ENCODE results near the gene RUSF1. TPM values are rescaled to one million over a fixed set of nuclear protein-coding genes. Genes with fewer than 3 reads are reported as not detected.
"Not testable (repeated sequence)": the region's sequence is repeated elsewhere in the genome, so short reads cannot be mapped to it uniquely, and the experiment has no call there.

The RUSF1 gene
- total RNA-seq, 2 donors from 2014 or later = 25.6 to 36.6 TPM

DNA sequence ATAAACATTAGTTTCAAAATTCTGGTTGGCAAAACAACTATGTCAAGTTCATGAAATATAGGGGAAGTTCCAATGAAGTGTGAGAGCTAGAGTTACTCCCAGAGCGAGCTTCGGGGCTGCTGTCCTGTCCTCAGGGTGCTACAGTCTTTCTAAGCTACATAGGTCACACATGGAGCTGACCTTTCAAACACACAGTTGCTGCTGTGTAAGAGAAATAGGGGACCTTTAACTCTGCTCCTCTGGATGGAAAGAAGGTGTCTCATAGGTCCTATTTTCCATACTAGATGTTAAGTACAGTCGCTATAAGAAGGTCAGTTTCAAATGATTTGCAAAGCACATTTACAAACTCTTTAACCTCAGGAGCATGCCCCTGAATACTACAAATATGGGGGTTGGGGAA, 13.2 kb upstream of the RUSF1 start:
- intact Hi-C loops (cut with DNase I) = no loop called here
- no peak for DNase-seq
- ATAC-seq = no peak

DNA sequence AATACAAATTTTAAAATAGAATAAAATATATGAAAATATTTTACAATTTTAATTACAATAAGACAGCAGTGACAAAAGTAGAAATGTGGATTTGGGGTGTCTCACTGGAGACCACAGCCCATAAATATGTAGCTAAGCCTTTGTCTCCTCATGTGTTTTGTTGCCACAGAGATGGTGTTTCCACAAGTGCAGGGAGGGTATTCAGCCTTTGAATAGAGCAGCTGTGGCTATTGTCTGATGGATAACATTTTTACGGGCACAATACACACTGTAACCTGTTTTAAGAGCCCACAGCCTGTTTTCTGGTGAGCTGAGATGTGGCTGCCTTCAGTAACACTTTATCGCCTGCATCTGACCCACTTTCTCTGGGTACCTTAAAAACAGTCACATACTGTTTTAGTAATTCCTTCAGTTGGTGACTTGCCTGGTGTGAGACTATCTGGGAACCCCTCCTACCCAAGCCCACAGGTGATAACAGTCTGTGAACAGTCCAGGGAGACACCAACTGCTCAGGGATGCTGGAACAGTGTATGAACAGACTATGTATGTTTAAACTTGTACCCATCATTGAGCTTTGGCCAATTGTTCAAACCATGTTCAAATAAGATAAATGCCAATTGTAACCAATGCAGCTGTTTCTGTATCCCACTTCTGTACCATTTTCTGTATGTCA, 11.7 kb upstream of the RUSF1 start:
- intact Hi-C loops (cut with DNase I) = no loop called here
- ATAC-seq (no peak), DNase-seq (no peak)

DNA sequence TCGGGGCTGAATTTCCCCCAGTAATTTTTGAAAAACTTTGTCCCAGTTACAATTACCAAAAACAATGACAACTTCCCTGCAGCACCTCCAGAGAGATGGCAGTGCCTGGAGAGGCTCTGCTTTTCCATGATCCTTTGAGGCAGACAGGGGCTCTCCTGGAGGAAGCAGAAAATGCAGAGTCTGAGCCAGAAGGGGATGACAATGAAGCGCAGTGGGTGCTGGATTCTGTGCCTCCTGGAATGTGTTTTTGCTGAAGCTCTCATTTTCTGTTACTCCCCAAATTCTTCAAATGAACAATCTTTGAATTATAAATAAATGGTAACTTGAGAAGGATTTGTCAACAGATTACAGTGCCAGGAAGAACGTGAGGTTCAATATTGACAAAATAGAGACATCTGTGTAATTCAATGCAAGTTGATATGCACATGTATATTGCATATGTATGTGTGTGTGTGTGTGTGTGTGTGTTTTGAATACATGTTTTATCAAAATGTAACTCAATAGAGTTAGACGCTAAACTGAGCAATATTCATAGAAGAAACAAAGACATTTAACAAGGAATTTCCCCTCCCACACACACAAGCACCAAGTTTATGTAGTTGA, 9.7 kb upstream of the RUSF1 start:
- no peak for ATAC-seq

DNA sequence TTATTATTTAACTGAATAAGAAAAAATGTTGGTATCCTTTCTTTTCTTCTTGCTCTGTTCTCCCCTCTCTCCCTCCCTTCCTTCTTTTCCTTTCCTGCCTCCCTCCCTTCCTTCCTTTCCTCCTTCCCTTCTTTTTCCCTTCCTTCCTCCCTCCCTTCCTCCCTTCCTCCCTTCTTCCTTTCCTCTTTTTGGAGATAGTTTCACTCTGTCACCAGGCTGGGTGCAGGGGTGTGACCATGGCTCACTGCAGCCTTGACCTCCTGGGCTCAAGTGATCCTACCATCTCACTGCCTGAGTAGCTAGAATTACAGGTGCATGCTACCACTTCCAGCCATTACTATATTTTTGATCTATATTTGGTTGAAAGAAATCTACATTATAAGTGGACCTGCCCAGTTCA, 5.7 kb upstream of the RUSF1 start:
- ATAC-seq (no peak), DNase-seq (no peak)
- intact Hi-C loops (cut with DNase I) = no loop called here

More for the DNA sequence above, 9.7 kb upstream of the RUSF1 start:
- DNase-seq = no peak
- intact Hi-C loops (cut with DNase I) = no loop called here

DNA sequence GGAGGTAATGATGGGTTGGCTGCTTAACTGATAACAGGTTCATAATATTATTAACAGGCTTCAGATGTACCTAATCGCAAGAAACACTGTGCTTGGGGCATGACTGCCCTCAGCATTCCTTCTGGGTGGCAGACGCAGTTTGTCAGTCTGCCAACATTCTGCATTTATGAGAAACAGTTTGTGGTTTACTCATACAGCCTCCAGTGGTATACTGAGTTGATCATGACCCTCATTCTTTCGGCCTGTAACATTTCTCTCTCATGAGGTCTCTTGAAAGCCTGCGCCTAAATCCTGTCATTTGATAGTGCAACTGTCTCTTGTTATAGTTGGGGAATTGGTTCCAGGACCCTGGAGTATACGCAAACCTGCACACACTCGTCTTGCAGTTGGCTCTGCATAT, 4.9 kb upstream of the RUSF1 start:
- DNase-seq (no peak), ATAC-seq (no peak)
- intact Hi-C loops (cut with DNase I) = no loop called here

DNA sequence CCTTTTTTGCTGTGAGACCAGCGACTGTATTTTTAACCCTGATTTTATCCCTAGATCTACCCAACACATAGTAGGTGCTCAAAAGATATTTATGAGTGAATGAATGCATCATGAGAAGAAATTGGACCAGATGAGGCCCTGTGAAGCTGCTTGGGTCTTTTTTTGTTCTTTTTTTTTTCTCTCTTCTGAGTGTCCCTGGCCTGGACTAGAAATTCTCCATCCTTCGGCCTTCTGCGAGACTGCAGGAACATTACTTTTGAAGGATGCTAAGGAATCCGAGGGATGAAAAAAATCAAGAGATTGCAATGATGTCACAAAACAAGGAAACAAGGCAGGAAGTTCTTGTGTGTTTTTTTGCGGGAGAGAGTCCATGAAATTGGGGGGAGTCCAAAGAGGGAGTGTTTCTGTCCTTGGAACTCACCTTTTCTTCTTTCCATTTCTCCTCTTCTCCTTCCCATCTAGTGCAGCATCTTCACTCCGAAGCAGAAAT, 560 bp upstream of the RUSF1 start:
- ATAC-seq (peak; percentile 9), DNase-seq (no peak)
- intact Hi-C loops (cut with DNase I) = loop anchor here in 1 of 2 donors (10.0 kb wide), 2 partner anchors 206 to 366 kb away; partner anchors contain the start of gene ZNF267

DNA sequence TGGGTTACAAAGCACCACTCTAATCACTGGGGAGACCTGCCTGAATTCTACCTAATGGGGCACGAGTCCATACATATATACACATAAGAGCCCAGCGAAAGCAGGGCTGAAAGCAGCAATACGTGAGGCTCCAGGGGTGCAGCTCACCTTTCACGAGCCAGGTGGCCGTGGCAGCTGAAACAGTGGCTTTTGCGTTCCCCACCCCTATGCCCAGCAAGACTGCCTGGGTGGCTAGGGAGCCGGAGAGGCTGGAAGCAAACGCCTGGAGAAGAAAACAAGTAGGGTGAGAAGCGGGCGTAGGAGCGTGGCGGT, 618 bp downstream of the RUSF1 start:
- intact Hi-C loops (cut with DNase I) = loop anchor here in 1 of 2 donors (10.0 kb wide), 2 partner anchors 207 to 367 kb away; partner anchors contain the start of gene ZNF267
- ATAC-seq (no peak), DNase-seq (no peak)

DNA sequence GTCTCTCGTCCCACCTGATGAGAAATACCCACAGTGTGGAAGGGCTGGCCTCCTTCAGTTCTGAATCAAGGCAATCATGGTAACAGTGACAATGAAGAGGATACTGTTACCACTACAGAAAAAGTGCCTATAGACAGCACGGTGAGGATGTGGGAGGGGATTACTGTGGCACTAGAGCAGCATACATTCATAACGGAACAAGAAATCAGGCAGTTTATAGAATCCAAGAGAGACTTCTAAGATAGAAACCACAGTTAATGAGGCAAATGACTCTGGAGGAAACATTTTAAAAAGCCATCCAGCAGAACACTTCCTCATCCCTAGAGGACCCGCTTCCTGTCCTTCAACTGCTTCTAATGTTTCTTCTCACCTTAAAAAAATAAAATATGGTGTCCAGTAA, 2.7 kb downstream of the RUSF1 start:
- intact Hi-C loops (cut with DNase I) = loop anchor here in 1 of 2 donors (10.0 kb wide), 2 partner anchors 209 to 369 kb away; partner anchors contain the start of gene ZNF267
- ATAC-seq (no peak), DNase-seq (no peak)

DNA sequence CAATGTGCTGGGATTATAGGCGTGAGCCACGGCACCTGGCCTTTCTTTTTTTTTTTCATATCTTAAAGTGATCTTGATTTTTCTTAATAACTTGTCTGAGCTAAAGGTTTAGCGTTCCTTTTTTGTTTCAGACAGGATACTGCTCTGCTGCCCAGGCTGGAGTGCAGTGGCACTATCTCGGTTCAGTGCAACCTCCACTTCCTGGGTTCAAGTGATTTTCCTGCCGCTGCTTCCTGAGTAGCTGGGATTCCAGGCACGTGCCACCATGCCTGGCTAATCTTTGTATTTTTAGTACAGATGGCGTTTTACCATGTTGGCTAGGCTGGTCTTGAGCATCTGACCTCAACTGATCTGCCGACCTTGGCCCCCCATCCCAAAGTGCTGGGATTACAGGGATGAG, 4.0 kb downstream of the RUSF1 start:
- intact Hi-C loops (cut with DNase I) = loop anchor here in 1 of 2 donors (10.0 kb wide), 2 partner anchors 211 to 371 kb away; partner anchors contain the start of gene ZNF267
- ATAC-seq (no peak), DNase-seq (no peak)

DNA sequence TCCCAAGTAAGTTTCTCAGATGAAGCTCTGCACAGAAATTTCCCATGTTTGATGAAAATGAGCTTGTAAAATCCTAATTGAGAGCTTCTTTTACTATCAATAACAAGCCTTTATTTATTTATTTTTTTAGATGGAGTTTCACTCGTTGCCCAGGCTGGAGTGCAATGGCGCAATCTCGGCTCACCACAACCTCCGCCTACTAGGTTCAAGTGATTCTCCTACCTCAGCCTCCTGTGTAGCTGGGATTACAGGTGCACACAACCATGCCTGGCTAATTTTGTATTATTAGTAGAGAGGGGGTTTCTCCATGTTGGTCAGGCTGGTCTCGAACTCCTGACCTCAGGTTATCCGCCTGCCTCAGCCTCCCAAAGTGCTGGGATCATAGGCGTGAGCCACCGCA, 4.6 kb downstream of the RUSF1 start:
- DNase-seq, ATAC-seq: not testable (repeated sequence)
- intact Hi-C loops (cut with DNase I) = loop anchor here in 1 of 2 donors (10.0 kb wide), 2 partner anchors 211 to 371 kb away; partner anchors contain the start of gene ZNF267

DNA sequence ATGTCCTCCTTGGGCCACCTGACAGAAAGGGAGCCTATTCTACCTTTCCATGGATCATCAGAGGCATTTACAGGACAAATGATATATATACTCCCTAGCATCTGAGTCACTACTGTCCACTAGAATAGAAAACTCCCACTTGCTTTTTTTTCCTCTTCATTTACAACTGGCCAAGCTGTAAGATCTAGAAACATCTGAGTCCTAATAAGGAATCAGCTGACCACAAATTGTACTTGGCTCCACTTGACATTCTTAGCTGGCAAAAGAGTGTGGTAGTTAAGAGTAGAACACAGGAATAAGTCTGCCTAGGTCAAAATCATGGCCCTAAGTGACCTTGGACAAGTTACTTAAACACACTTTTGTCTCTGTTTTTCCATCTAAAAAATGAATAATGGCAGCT, 5.2 kb downstream of the RUSF1 start:
- DNase-seq = no peak
- intact Hi-C loops (cut with DNase I) = loop anchor here in 1 of 2 donors (10.0 kb wide), 2 partner anchors 212 to 372 kb away; partner anchors contain the start of gene ZNF267
- no peak for ATAC-seq

DNA sequence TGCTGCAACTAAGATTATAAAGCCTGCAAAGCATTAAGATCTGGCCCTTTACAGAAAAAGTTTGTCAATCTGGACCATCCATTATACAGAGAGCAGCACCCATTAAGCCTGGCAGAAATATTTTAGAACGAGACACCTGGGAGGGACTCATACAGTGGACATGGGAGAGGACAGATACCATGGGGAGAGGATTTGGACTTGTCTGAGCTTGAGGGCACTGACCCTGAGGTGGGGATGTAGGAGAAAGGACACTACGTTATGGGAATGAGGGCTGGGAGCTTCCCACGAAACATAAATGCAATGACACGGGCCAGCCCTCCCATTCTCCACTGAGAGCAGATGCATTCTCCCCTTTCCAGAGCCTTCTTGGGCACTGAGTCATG, 6.2 kb downstream of the RUSF1 start:
- intact Hi-C loops (cut with DNase I) = loop anchor here in 1 of 2 donors (10.0 kb wide), 2 partner anchors 213 to 373 kb away; partner anchors contain the start of gene ZNF267
- no peak for DNase-seq

DNA sequence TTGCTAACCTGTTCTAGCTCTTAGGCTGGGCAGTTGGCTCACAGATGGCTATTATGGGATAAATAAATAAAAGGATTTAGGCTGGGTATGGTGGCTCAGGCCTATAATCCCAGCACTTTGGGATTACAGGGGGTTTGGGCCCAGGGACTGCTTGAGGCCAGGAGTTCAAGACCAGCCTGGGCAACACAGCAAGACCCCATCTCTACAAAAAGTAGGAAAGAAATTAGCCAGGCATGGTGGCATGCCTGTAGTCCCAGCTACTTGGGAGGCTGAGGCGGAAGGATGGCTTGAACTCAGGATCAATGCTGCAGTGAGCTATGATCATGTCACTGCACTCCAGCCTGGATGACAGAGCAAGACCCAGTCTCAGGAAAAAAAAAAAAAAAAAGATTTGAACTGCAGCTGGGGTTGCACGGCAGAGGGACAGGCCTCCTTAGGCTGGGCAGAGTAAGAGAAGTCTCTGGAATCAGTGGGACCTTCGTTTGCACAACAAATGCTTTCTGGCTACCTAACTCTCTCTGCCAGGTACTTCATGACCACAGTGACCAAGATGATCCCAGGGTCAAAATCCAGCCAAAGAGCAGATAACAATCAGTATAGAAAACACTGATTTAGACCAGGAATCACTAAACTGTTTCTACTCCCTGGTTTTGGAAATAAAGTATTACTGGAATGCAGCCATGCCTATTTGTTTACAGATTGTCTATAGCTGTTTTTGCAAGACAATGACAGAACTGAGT, 6.8 kb downstream of the RUSF1 start:
- ATAC-seq = no peak
- no peak for DNase-seq
- intact Hi-C loops (cut with DNase I) = loop anchor here in 1 of 2 donors (10.0 kb wide), 2 partner anchors 213 to 373 kb away; partner anchors contain the start of gene ZNF267

More for the DNA sequence above, 6.2 kb downstream of the RUSF1 start:
- ATAC-seq = no peak

DNA sequence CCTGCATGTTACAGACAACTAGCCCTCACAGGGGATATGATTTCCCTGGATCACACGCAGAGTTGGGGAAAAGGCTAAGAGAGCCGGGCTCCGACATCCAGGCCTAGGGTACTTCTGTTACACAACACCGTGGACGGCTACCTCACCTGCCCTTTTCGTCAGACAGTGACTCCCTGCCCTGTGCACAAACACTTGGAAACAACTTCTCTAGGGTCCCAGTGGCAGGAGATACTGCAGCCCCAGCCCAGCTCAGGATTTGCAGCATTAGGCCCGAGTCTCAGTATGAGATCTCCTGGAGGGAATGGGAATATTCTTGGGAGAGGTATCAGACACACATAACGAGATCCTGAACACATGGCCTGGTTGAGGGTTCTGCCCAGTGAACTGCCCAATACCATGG, 8.3 kb downstream of the RUSF1 start:
- DNase-seq (no peak), ATAC-seq (no peak)
- intact Hi-C loops (cut with DNase I) = loop anchor here in 1 of 2 donors (10.0 kb wide), 2 partner anchors 215 to 375 kb away; partner anchors contain the start of gene ZNF267

DNA sequence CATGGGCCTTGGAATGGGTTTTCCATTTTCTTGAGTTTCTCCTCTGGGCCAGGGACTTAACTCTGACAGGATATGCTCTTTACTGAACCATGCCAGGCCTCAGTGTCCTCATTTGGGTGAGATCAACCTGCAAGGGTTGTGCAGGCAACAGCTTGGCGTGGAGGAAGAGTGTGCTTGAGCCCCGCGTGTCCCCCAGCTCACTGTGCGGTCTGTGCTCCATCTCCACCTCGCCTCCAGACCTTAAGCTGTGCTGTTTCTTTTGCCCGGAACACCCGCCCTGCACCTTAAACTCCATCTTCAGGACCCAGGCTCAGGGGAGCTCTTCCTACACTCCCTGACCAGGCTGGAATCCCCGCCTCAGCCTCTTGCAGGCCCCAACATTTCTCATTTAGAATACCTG, 9.7 kb downstream of the RUSF1 start:
- DNase-seq (no peak), ATAC-seq (no peak)
- intact Hi-C loops (cut with DNase I) = no loop called here

DNA sequence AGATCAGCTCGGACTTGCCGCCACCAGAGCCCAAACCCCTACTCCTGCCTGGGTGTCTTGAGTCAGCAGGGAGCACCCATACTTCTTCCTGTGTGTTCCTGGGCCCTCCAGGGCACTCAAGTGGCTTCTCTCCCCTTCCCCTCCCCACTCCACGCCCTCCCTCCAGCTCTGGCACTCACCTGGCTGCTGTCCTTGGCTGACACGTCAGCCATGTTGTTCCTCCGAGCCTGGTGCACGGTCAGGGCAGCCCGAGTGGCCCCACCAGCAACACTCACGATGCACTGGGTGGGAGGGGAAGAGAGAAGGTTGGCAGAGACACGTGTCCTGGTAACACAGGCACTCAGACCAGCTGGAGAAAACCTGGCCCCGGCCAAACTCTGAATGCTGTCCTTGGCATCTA, 11.5 kb downstream of the RUSF1 start:
- intact Hi-C loops (cut with DNase I) = no loop called here
- no peak for ATAC-seq
- no peak for DNase-seq

DNA sequence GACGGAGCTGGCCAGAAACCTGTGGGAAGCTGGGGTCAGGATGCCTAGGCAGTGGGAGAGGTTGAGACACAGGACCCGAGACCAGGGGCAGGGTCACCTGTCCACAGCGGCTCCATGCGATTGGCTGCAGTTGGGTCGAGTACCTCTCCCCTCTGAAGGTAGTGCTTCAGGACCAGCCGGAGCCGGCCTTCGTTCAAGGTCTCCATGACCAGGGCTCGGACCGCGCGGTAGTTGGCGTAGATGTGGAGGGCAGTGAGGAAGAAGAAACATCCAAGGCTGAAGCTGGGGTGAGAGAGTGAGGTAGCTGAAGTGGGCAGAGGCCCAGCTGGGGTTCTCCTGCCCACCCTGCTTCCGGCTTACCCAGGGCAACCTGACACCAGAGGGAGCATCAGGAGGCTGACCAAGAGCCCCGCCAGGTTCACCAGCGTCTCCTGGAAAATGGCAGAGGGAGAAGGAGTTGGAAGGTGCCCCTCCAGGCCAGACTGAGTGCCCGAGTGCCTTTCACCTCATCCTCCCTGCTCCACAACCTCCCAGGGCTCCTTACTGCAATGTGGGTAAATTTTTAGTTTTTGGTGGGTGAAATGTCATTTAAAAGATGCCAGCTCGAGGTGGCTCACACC, 14.6 kb downstream of the RUSF1 start:
- ATAC-seq (no peak), DNase-seq (no peak)
- intact Hi-C loops (cut with DNase I) = no loop called here

DNA sequence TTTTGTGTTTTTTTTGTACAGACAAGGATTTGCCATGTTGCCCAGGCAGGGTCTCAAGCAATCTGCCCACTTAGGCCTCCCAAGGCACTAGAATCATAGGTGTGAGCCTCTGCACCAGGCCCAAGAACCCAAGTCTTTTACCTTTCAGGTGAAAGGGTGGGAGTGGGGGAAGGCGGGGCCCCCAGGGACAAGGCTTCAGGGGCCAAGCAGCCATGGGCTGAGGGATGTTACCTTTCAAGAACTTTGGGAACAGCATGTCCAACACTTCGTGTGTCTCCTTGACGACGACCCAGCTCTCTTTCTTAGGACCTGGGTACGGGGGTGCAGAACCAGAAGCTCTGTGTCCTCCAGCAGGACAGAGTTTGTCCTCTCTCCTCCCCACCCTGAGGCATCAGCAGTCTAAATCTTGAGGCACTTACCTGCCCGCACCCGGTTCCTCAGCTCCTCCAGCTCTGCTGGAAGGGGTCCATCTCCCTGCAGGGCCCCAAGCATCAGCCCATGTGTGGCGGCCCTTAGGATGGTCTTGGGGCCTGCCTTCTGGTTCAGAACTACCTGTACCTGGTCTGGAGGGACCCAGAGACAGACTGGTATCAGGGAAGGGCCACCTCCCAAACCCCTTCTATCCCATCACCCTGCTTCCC, 16.3 kb downstream of the RUSF1 start:
- no peak for DNase-seq
- ATAC-seq = no peak
- intact Hi-C loops (cut with DNase I) = no loop called here

Data from left cardiac atrium (tissue), 4 donors.